HCT116 (cell line): ENCODE measurements around the gene CNGA3. TPM values are rescaled to one million over a fixed set of nuclear protein-coding genes. Genes with fewer than 3 reads are reported as not detected.

Source experiments
- ATAC-seq: fragments of 200-7000 bp; cut with Tn5 transposase; 2 replicates; pipeline ENCODE4 v1.9.1; 2020; ENCODE audit warnings: mild to moderate bottlenecking, moderate library complexity
- BruUV-seq: library from RNA; stranded (reverse); fragments of 400-500 nt; replicated peaks from 2 replicates; lab custom pipeline; 2021; lab: Mats Ljungman, UMichigan
- CTCF ChIA-PET: fragments of 300-600 bp; sonication (Branson Sonifier 250); formaldehyde crosslinking; loops from one replicate; lab custom pipeline; 2021; ENCODE audit warnings: antibody characterized with exemption; lab: Charles Lee
- POLR2A ChIA-PET: fragments of 300-600, 350-600 bp; sonication (Branson Sonifier 250); formaldehyde crosslinking; loops from one replicate; lab custom pipeline; 2021; ENCODE audit warnings: antibody characterized with exemption; lab: Charles Lee
- RAD21 ChIA-PET, 2 experiments: fragments of 300-600 bp; sonication (Branson Sonifier 250); formaldehyde crosslinking; loops; one replicate each; lab custom pipeline; 2023; ENCODE audit warnings: low total read pairs in 2 of 2; ENCODE audit not compliant: uncharacterized antibody in 2 of 2, unreplicated experiment in 2 of 2, low non-redundant PET in 1 of 2; lab: Charles Lee
- DNase-seq: peaks from one replicate; pipeline ENCODE4 v3.0.0-alpha.2; 2010; ENCODE audit warnings: low read depth, low spot score
- H2AFZ ChIP-seq: fragments of 200-600 bp; shearing (Covaris generic), sonication (generic); 2 replicates; pipeline ENCODE4 v1.6.1; 2017; ENCODE audit warnings: low read depth, mixed run types, mixed read lengths, antibody characterized with exemption, low read length; ENCODE audit not compliant: poor library complexity, severe bottlenecking
- H3K27ac ChIP-seq: 2 replicates; pipeline ENCODE4 v1.5.1; 2012; ENCODE audit warnings: low read depth, low read length
- H3K27me3 ChIP-seq: fragments of 200-600 bp; sonication (generic); 2 replicates; pipeline ENCODE4 v1.6.1; 2016; ENCODE audit warnings: mixed run types, low read length, mixed read lengths; ENCODE audit not compliant: insufficient read depth
- H3K36me3 ChIP-seq, 2 experiments: fragments of 200-500 bp in 1 of 2; fragments of 200-600 bp in 1 of 2; sonication (Bioruptor generic) in 1 of 2; sonication (generic) in 1 of 2; 2 replicates each; pipeline versions ENCODE4 v1.5.1 to v1.6.1; 2014 to 2016; ENCODE audit warnings: low read length in 2 of 2, inconsistent platforms in 1 of 2, mixed read lengths in 1 of 2, mixed run types in 1 of 2; ENCODE audit not compliant: insufficient read depth in 2 of 2, control insufficient read depth in 1 of 2
- H3K4me1 ChIP-seq, 2 experiments: fragments of 200-600 bp in 1 of 2; sonication (generic) in 1 of 2; 2 replicates each; pipeline versions ENCODE4 v1.5.1 to v1.6.1; 2012 to 2017; ENCODE audit warnings: low read length in 2 of 2, inconsistent platforms in 1 of 2, mild to moderate bottlenecking in 1 of 2, mixed read lengths in 1 of 2, mixed run types in 1 of 2, moderate library complexity in 1 of 2; ENCODE audit not compliant: insufficient read depth in 2 of 2, control insufficient read depth in 1 of 2
- H3K4me2 ChIP-seq: fragments of 200-600 bp; sonication (generic); 2 replicates; pipeline ENCODE4 v1.6.1; 2017; ENCODE audit warnings: mixed run types, low read length, mixed read lengths
- H3K4me3 ChIP-seq, 2 experiments: fragments of 200-600 bp in 1 of 2; sonication (generic) in 1 of 2; replicated peaks in 1 of 2; 2 replicates each; pipeline ENCODE4 v1.5.1; 2011 to 2016; ENCODE audit warnings: low read length in 2 of 2, control low read depth in 1 of 2, low read depth in 1 of 2, mild to moderate bottlenecking in 1 of 2, mixed read lengths in 1 of 2, mixed run types in 1 of 2
- H3K79me2 ChIP-seq: fragments of 200-600 bp; sonication (generic); 2 replicates; pipeline ENCODE4 v1.6.1; 2017; ENCODE audit warnings: mild to moderate bottlenecking, mixed run types, low read length, moderate library complexity, mixed read lengths; ENCODE audit not compliant: insufficient read depth
- H3K9ac ChIP-seq: fragments of 200-600 bp; sonication (generic); 2 replicates; pipeline ENCODE4 v1.6.1; 2016; ENCODE audit warnings: low read length, mixed read lengths
- H3K9me2 ChIP-seq: fragments of 200-600 bp; sonication (generic), shearing (Covaris generic); 2 replicates; pipeline ENCODE4 v1.6.1; 2017; ENCODE audit warnings: mixed run types, mild to moderate bottlenecking, moderate library complexity; ENCODE audit not compliant: insufficient read depth
- H3K9me3 ChIP-seq, 2 experiments: fragments of 200-500 bp in 1 of 2; fragments of 200-600 bp in 1 of 2; sonication (Bioruptor generic) in 1 of 2; sonication (generic) in 1 of 2; 2 replicates each; pipeline ENCODE4 v1.6.1; 2014 to 2017; ENCODE audit warnings: low read length in 2 of 2, mixed read lengths in 2 of 2, inconsistent platforms in 1 of 2, low read depth in 1 of 2, mild to moderate bottlenecking in 1 of 2, mixed run types in 1 of 2, moderate library complexity in 1 of 2; ENCODE audit not compliant: control insufficient read depth in 1 of 2, insufficient read depth in 1 of 2
- H4K20me1 ChIP-seq: fragments of 200-600 bp; sonication (generic), shearing (Covaris generic); 2 replicates; pipeline ENCODE4 v1.6.1; 2017; ENCODE audit warnings: mixed run types, mild to moderate bottlenecking, moderate library complexity; ENCODE audit not compliant: insufficient read depth
- CBX3 ChIP-seq: IDR thresholded peaks from 2 replicates; pipeline ENCODE4 v1.6.1; 2012; ENCODE audit warnings: low read depth
- CEBPB ChIP-seq: IDR thresholded peaks from 2 replicates; pipeline ENCODE4 v1.6.1; 2012; ENCODE audit warnings: low read depth
- EGR1 ChIP-seq: IDR thresholded peaks from 2 replicates; pipeline ENCODE4 v1.6.1; 2012; ENCODE audit warnings: low read depth
- ELF1 ChIP-seq: IDR thresholded peaks from 2 replicates; pipeline ENCODE4 v1.6.1; 2012; ENCODE audit warnings: low read depth, borderline replicate concordance
- EZH2 ChIP-seq: fragments of 200-600 bp; sonication (generic); IDR thresholded peaks from 2 replicates; pipeline ENCODE4 v1.6.1; 2017; ENCODE audit warnings: antibody characterized with exemption, mixed run types
- EZH2phosphoT487 ChIP-seq: fragments of 200-600 bp; IDR thresholded peaks from 2 replicates; pipeline ENCODE4 v1.6.1; 2018; ENCODE audit warnings: antibody characterized with exemption, borderline replicate concordance
- JUND ChIP-seq: IDR thresholded peaks from 2 replicates; pipeline ENCODE4 v1.6.1; 2012
- POLR2A ChIP-seq: IDR thresholded peaks from 2 replicates; pipeline ENCODE4 v1.7.0; 2011; ENCODE audit warnings: borderline replicate concordance; ENCODE audit not compliant: insufficient read depth, insufficient read length; ENCODE audit errors: extremely low read depth
- POLR2AphosphoS5 ChIP-seq: IDR thresholded peaks from 2 replicates; pipeline ENCODE4 v1.6.1; 2011; ENCODE audit warnings: mild to moderate bottlenecking, low read depth, low read length, moderate library complexity
- SIN3A ChIP-seq: IDR thresholded peaks from 2 replicates; pipeline ENCODE4 v1.6.1; 2012; ENCODE audit warnings: low read depth
- SP1 ChIP-seq: IDR thresholded peaks from 2 replicates; pipeline ENCODE4 v1.6.1; 2012; ENCODE audit warnings: low read depth
- TCF7L2 ChIP-seq: IDR thresholded peaks from 2 replicates; pipeline ENCODE4 v1.7.0; 2011; ENCODE audit warnings: borderline replicate concordance, inconsistent platforms; ENCODE audit not compliant: insufficient read depth, insufficient read length; ENCODE audit errors: extremely low read depth
- ZFX ChIP-seq: fragments of 450-650 bp; IDR thresholded peaks from 2 replicates; pipeline ENCODE4 v1.6.1; 2017
- ZNF274 ChIP-seq: fragments of 200-500 bp; sonication (Bioruptor generic); IDR thresholded peaks from 2 replicates; pipeline ENCODE4 v1.6.1; 2014; ENCODE audit warnings: mild to moderate bottlenecking, low read depth, low read length, inconsistent platforms
- intact Hi-C: fragments of 100-400 bp; cut with micrococcal nuclease; formaldehyde crosslinking; loops from 2 replicates; pipeline ENCODE4 v1.10.0; 2022
- total RNA-seq: library from RNA; stranded (reverse); gene quantifications from one replicate; pipeline ENCODE4 v1.2.1, GENCODE V29; 2021; ENCODE audit not compliant: unreplicated experiment
- TF ChIP-seq, protein P1 (sequence below): IDR thresholded peaks from 2 replicates; pipeline ENCODE4 v1.6.1; 2011; ENCODE audit warnings: mild to moderate bottlenecking, low read length, moderate library complexity; ENCODE audit not compliant: insufficient replicate concordance; ENCODE audit errors: extremely low read depth
- TF ChIP-seq, protein P2 (sequence below): IDR thresholded peaks from 2 replicates; pipeline ENCODE4 v1.6.1; 2012
- TF ChIP-seq, protein P3 (sequence below): IDR thresholded peaks from 2 replicates; pipeline ENCODE4 v1.6.1; 2012; ENCODE audit warnings: low read depth

CNGA3 gene
- total RNA-seq, 1 experiment from 2014 or later, result not detected

DNA sequence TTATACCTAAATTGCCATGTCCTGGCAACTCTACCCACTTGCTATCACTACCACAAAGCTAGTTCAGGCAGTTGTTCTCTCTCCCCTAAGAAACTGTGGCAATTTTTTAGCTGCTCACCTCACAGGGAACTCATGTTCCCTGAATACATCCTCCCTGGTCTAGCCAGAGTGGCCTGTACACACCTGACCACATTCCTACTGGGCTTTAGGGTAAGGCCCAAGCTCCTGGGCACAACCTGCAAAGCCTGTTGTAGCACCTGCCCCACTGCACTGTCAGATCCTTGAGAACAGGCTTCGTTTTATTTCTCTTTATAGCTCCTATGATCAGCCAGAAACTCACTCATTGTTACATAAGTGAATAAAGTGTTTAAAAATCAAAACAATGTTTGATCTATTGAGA is 21.5 kb downstream of the CNGA3 start:
- no TSS peak for BruUV-seq
- Histone ChIP-seq H3K36me3 (no peaks in the 10 kb centered on the region), H3K27ac (no peak overlapping the region), H4K20me1 (no peaks in the 10 kb centered on the region), H3K4me3 (no peak overlapping the region), H3K4me1 (no peaks in the 10 kb centered on the region), H2AFZ (no peak overlapping the region), H3K9me3 (peaks cover 0 to 5% of the 10 kb centered on the region in 2 experiments; a peak in 1 of 4 replicates), H3K9ac (no peak overlapping the region), H3K79me2 (no peaks in the 10 kb centered on the region), H3K9me2 (no peaks in the 10 kb centered on the region), H3K4me2 (no peak overlapping the region), H3K27me3 (no peaks in the 10 kb centered on the region)
- TF ChIP-seq SIN3A (no peak), SP1 (no peak), ZFX (no peak), EGR1 (no peak), ZNF274 (no peak), ELF1 (no peak), CBX3 (no peak), JUND (no peak)
- TF ChIP-seq, protein P1, sequence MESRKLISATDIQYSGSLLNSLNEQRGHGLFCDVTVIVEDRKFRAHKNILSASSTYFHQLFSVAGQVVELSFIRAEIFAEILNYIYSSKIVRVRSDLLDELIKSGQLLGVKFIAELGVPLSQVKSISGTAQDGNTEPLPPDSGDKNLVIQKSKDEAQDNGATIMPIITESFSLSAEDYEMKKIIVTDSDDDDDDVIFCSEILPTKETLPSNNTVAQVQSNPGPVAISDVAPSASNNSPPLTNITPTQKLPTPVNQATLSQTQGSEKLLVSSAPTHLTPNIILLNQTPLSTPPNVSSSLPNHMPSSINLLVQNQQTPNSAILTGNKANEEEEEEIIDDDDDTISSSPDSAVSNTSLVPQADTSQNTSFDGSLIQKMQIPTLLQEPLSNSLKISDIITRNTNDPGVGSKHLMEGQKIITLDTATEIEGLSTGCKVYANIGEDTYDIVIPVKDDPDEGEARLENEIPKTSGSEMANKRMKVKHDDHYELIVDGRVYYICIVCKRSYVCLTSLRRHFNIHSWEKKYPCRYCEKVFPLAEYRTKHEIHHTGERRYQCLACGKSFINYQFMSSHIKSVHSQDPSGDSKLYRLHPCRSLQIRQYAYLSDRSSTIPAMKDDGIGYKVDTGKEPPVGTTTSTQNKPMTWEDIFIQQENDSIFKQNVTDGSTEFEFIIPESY, result no peak
- ChIA-PET POLR2A (no interaction called here), CTCF (no interaction called here), RAD21 (no interaction called here)
- ATAC-seq, result no peak
- no peak for DNase-seq
- intact Hi-C loops, result no loop called here

DNA sequence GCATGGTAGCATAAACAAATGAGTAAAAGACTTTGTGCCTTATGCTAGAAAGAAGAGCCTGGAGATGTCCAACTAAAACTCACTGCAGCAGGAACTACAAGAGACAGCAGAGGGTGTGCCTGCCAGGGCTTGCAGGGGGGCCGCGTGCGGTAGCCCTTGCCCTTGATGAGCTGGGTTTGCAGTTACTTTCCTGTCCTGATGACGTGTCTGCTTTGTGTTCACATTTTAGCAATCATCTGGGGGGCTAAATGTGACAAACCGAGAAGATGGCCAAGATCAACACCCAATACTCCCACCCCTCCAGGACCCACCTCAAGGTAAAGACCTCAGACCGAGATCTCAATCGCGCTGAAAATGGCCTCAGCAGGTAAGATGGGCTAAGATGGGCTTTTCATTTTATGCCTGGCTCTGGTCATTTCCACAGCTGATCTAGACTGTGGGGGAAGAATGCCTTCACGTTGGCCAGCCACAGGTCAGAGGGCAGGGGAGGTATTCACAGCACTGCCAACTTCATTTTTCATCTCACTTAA is 23.5 kb downstream of the CNGA3 start:
- intact Hi-C loops, result no loop called here
- Histone ChIP-seq H3K9me2 (no peaks in the 10 kb centered on the region), H3K4me2 (no peak overlapping the region), H3K36me3 (no peaks in the 10 kb centered on the region), H2AFZ (no peak overlapping the region), H3K9ac (no peak overlapping the region), H3K79me2 (no peaks in the 10 kb centered on the region), H3K27ac (no peak overlapping the region), H4K20me1 (no peaks in the 10 kb centered on the region), H3K9me3 (peaks cover 0 to 5% of the 10 kb centered on the region in 2 experiments; a peak in 1 of 4 replicates), H3K27me3 (no peaks in the 10 kb centered on the region), H3K4me1 (no peaks in the 10 kb centered on the region), H3K4me3 (no peak overlapping the region)
- ATAC-seq (no peak), DNase-seq (no peak)
- BruUV-seq, result no TSS peak
- TF ChIP-seq EZH2 (no peak), SIN3A (no peak), TCF7L2 (no peak), POLR2A (no peak), POLR2AphosphoS5 (no peak), ELF1 (no peak), JUND (no peak), EZH2phosphoT487 (no peak), ZNF274 (no peak), CEBPB (no peak)
- TF ChIP-seq, protein P2, sequence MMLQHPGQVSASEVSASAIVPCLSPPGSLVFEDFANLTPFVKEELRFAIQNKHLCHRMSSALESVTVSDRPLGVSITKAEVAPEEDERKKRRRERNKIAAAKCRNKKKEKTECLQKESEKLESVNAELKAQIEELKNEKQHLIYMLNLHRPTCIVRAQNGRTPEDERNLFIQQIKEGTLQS, result no peak
- TF ChIP-seq, protein P3, sequence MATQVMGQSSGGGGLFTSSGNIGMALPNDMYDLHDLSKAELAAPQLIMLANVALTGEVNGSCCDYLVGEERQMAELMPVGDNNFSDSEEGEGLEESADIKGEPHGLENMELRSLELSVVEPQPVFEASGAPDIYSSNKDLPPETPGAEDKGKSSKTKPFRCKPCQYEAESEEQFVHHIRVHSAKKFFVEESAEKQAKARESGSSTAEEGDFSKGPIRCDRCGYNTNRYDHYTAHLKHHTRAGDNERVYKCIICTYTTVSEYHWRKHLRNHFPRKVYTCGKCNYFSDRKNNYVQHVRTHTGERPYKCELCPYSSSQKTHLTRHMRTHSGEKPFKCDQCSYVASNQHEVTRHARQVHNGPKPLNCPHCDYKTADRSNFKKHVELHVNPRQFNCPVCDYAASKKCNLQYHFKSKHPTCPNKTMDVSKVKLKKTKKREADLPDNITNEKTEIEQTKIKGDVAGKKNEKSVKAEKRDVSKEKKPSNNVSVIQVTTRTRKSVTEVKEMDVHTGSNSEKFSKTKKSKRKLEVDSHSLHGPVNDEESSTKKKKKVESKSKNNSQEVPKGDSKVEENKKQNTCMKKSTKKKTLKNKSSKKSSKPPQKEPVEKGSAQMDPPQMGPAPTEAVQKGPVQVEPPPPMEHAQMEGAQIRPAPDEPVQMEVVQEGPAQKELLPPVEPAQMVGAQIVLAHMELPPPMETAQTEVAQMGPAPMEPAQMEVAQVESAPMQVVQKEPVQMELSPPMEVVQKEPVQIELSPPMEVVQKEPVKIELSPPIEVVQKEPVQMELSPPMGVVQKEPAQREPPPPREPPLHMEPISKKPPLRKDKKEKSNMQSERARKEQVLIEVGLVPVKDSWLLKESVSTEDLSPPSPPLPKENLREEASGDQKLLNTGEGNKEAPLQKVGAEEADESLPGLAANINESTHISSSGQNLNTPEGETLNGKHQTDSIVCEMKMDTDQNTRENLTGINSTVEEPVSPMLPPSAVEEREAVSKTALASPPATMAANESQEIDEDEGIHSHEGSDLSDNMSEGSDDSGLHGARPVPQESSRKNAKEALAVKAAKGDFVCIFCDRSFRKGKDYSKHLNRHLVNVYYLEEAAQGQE, result no peak
- ChIA-PET POLR2A (no interaction called here), CTCF (no interaction called here), RAD21 (no interaction called here)
